ENCODE data around the gene SEMA4B.

DNA sequence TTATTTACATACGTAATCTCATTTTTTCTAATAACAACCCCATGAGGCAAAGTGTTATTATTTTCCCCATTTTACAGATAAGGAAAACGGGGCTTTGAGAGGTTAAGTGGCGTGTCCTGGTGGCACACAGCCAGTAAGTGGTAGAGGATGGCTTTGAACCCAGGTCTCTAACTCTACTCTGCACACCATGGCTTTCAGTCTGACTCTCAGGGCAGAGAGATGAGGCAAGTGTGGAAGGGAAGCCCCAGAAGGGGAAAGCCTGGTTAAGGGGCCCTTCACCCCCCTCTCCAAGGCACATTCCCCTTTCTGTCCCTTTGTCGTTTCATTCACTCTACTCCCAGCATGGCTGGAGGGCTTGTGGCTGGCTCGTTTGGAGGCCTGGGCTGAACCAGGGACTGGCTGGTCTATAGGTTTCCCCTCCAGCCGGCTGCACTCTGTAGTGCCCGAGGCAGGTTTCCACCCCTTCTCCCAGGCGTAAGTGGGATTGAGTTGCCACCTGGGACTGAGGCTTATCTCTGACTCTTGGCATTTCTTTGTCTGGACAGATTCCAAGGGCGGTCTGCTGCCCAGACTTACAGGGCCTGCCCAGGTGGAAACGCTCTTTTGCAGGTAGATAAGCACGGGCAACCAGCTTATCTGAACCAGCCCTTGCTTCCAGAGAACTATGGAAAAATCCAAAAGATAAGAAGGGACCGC, 12.1 kb downstream of the SEMA4B start:
- TF ChIP-seq, protein P1, sequence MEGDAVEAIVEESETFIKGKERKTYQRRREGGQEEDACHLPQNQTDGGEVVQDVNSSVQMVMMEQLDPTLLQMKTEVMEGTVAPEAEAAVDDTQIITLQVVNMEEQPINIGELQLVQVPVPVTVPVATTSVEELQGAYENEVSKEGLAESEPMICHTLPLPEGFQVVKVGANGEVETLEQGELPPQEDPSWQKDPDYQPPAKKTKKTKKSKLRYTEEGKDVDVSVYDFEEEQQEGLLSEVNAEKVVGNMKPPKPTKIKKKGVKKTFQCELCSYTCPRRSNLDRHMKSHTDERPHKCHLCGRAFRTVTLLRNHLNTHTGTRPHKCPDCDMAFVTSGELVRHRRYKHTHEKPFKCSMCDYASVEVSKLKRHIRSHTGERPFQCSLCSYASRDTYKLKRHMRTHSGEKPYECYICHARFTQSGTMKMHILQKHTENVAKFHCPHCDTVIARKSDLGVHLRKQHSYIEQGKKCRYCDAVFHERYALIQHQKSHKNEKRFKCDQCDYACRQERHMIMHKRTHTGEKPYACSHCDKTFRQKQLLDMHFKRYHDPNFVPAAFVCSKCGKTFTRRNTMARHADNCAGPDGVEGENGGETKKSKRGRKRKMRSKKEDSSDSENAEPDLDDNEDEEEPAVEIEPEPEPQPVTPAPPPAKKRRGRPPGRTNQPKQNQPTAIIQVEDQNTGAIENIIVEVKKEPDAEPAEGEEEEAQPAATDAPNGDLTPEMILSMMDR (IDR thresholded peaks at IDR 0.05): no peak
- no peak for TF ChIP-seq POLR2A (IDR thresholded peaks at IDR 0.05)
